Measurements from ENCODE around the gene HSPA4.

Gene HSPA4

DNA sequence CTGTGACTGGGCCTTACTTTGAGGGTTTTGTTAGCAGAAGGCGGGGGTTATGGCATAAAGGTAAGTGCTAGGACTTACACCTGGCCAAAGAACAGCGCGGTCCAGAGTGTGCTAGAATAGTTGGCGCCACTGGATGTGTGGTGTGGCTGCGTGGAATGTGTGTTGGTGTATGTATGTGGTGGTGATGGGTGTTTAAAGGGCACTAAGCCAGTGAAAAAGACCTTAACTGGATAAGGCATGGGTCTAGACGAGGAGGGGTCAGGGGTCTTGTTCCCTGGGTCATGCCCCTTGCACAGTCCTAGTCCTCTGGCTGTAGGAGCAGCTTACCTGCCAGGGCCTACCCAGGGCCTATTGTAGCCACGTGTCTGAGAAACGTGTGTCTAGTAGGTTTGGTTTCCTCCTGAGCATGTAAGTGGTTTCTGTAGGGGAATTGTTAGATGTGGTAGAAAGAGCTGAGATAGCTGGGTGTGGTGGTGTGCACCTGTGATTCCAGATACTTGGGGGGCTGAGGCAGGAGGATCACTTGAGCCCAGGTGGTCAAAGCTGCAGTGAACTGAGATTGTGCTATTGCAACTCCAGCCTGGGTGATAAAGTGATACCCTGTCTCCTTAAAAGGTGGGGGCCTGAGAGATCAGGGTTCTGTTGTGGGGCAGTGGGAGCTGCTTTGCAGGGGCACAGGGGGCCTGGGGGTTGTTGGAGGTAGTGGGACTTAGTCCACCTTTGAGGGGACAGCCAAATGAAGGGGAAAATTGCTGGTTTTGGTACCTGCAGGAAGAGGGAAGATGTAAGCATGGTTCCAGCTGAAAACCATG lies 55.2 kb downstream of the HSPA4 start:
- DNase-seq, result peak; percentile 18

DNA sequence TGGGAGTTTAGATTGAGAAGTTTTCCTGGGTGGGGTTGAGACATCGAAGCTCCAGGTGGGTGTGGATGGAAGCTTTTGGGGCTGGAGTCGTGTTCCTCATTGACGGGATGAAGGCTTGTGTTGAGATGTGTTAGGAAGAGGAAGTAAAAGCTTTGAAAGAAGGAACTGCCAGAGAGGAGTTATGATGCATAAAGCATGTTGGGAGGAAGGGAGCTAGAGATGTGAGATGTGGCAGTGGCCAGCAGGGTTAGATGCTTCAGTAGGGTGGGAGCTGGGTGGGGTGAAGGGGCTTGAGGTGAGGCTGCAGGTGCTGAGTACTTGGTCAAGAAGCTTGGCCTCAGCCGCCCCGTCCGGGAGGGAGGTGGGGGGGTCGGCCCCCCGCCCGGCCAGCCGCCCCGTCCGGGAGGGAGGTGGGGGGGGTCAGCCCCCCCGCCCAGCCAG lies 56.7 kb downstream of the HSPA4 start:
- peak; percentile 18 for DNase-seq

DNA sequence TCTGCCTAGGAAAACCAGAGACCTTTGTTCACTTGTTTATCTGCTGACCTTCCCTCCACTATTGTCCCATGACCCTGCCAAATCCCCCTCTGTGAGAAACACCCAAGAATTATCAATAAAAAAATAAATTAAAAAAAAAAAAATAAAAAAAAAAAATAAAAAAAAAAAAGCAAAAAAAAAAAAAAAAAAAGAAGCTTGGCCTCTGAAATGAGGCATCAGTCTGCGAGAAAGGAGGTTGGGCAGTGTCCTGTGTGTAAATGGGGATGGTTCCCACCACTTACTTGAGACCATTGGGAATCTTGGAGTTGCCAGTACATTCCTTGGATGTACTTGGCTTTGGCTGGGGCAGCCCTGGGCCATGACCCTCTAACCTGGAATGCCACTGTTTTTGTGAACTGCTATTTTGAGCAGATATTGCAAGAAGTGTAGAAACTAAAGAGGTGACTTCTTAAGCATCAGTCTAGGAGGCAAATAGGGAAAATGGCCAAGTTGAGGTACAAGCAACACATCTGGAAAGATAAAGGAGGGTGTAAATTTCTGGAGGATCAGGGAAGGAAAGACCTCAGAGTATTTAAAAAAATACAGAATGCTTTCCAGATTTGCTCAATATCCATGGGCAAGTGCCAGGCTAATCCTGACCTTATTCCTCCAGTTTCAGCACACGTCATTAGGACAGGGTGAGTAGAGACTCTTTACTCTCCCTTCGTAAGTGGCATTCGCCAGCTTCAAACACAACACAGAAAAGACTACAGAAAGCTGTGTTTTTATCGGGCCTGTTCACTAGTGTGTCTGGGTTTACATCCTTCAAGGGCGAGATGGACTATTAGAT lies 58.1 kb downstream of the HSPA4 start:
- DNase-seq, result no peak

DNA sequence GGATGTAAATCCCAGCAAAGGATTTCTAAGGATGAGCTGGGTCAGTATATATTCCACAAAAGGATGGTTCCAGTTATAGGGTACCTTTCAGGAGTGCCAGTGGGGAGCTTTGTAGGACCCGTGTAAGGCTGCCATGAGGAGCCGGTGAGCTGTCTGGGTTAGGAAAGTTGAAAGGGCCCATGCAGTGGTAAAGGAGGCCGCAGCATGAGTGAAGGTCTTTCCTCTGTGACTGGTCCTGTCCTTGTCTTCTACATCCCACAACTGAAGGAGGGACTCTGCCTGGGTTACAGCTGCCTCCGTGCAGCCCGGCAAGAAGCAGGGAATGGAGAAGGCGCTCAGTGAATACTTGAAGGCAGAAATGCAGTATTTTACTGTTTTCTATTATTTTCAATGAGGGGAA lies 58.9 kb downstream of the HSPA4 start:
- no peak for DNase-seq

DNA sequence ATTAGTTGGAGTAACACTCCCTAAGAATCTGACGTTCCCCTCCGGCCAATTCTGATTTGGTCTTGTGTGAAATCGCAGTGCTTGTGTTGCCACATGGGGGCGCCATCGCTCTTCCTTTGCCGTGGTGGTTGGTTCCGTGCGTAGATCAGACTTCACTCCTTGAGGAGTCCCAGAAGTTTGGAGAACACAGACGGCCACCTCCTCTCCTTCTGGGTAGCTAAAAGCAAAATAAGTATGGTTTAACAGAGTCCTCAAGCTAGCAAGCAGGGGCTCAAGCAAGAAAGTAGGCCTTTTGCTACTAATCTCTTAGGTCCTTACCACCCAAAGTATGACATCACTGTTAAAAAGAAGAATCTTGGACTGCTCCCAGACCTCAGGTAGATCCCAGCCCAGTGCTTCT lies 59.5 kb downstream of the HSPA4 start:
- peak; percentile 83 for DNase-seq

DNA sequence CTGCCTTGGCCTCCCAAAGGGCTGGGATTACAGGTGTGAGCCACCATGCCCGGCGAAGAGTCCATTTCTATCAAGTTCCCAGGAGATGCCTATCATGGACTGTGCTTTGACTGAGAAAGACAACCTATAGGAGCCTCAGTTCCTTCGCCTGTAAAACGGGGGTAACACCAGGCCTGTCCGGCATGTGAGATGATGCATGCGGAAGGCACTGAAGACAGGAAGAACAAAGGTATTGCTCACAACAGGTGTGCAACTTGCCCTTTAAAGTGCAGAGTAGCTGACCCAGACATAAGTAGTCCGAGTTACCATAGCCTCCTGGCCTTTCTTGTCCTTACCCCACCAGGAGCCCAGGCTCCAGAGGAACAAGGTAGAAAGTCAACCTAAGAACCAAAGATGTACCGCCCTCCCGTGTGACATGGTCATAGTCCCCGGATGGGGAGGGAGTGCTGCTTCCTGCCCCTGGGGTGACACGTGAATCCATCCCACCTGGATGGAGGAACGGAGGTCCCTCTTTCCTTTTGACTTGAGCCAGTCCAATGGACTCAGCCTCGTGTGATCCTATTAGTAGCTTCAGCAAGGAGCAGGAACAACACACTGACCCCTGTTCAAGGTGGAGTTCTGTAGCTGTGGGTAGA lies 60.3 kb downstream of the HSPA4 start:
- no peak for DNase-seq

DNA sequence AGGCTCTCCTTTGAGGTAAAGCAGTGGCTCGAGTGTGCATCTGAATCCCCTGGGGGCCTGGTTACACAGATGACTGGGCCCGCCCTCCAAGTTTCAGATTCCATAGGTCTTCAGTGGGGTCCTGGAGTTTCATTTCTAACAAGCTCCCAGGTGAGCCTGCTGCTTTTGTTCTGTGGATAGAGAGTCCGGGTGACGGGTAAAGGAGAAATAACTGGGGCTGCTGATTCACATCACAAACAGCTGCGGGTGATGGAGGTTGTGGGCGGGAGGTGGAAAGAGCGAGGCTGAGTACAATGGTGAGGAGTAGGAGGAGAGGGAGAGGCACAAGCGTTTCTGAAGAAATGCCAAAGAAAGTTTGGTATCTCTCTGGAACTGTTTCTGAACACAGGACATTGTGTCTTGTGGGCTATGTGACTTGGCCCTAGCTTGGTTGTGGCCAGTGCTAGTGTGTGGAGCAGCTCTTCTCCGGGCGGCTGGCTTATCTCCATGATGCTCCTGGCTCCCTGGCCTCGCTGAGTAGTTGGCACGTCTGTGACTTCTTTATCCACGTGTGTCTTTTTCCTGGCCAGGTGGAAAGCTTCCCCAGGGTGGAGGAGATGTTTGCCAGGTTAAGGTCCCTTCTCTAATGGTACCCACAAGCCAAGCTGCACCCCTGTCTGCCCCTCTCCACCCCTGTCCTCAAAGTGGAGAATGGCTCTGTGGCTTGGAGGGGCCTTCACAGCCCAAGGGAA lies 61.7 kb downstream of the HSPA4 start:
- DNase-seq, result no peak

DNA sequence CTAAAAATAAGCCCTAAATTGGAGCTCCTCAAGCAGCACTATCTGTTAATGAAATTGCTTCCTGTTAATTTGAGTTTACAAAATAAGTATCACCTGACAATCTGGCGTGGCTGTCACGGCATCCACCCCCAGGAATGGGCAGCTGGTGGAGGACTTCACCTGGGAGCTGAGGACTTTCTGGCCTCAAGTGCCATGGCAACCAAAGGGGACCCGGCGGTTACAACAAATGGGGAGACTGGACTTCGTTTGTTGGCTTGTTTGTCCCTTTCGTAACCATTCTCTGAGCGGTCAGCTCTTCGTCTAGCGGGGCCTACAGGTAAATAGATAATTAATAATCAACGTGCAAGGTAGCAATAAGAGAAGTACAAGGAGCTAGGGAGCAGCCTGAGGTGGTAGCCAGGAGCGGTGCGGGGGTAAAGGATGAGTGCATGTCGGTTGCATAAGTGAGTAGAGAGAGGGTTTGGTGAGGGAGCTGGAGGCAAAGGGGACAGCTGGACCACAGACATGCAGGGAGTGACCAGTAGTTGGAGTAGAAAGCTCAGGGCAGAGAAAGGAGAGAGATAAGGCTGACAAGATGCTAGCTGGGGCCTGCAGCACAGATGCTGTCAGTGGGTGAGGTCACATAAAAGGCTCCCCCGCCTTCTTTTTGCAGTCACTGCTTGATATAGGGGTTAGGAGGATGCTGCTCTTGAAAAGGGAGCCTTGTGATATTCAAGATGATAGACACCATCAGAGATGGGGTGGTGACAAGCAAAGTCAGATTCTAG lies 62.5 kb downstream of the HSPA4 start:
- DNase-seq, result no peak

DNA sequence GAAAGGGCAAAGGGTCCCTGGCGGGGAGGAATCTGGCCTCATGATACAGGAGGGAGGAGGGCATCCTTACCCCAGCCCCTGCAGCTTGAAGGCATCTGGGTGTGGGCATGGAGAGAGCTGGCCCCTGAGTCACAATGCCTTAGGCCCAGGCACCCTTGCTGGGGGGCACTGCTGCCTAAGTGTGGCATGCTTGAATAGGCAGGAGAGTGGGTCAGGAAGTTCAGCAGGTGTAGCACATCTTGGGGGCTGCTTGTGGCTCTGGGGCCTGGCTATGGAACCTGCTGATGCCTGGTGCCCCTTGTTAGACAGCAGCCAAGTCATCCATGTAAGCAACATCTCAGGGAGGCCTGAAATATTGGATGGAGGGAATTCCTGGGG lies 63.1 kb downstream of the HSPA4 start:
- DNase-seq, result no peak

DNA sequence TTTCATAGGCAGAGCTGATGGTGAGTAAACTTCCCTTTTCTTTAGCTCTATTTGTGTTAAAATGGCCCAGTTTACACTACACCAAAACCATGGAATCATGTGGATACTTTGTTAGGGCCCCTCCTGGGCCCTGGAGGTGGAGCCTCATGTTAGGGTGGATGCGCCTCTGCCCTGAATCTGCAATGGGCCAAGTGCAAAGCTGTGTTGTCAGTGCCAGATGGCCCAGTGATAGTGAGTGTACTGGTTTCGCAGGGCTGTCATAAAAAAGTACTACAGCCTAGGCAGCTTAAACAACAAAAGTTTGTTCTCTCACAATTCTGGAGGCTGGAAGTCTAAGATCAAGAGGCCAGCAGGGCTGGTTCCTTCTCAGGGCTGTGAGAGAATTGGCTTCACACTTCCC lies 64.8 kb downstream of the HSPA4 start:
- no peak for DNase-seq

DNA sequence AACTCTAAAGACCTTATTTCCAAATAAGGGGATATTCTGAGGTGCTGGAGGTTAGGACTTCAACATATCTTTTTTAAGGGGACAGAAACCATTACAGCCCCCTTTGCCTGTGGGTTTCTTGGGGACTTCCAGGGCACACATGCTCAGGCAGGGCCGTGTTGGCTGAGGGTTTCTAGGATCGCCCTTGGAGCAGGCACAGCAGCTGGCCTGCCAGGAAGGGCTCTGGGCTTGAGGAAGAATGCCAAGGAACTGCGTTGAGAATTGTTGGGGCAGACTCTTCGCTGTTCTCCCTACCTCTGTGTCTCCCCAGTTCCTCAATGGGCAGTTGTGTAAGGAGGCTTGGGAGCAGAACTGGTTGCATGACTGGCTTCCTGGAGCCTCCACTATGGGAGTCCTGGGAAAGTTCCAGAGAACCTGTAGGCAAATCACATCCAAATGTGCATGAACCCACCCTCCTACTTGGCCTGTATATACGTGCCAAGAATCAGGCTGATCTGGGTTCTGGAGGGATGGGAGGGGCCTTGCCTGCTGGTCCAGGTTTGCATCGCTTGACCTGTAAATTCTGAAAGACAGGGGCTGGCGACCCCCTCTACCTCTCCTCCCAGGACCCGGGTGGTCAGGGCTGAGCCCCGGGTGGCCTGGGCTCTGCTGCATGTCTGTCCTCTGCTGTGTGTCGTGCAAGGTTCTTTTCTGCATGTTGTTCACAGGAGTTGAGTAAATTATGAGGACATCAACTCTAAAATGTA lies 65.5 kb downstream of the HSPA4 start:
- no peak for DNase-seq

DNA sequence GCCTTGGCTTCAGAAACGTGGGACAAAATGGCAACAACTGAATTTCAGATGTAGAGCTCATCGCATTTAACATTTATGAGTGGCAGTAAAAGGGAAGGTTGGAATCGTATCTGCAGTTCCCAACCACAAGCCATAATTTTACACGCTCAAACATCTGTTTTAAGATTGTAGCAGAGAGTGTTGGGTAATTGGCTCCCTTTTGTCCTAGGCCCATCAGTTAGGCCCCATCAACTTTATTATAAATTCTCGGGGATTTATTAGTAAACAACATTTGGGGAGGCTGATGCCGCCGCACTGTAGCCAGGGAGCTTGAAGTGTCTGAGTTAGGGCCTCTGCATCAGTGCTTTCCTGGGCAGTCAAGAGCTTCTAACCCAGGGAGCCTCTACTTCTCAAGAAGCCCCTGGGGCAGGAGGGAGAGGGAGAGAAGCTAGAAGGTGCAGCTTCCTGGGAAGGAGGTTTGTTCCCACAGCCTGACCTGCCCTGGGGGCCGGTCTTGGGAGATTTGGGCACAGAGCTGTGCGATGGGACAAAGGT lies 66.2 kb downstream of the HSPA4 start:
- no peak for DNase-seq

DNA sequence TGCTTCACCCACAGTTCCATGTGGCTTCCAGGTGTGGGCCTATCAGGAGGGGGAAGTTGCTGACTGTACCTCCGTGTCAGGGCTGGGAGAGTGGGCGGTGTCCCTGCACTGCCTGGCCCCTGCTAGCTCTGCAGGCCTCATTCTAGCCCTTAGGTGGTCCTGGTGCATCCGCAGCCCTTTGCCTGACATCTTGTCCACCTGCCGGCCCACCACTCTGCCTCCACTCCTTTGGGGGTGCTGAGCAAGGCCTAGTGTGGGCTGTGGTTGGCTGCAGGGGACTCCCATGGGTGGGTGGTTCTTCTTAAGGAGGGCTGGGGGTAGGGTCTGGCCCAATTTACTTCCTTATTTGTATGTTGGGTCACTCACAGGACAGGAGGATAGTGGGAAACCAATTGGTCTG lies 66.9 kb downstream of the HSPA4 start:
- DNase-seq, result no peak

DNA sequence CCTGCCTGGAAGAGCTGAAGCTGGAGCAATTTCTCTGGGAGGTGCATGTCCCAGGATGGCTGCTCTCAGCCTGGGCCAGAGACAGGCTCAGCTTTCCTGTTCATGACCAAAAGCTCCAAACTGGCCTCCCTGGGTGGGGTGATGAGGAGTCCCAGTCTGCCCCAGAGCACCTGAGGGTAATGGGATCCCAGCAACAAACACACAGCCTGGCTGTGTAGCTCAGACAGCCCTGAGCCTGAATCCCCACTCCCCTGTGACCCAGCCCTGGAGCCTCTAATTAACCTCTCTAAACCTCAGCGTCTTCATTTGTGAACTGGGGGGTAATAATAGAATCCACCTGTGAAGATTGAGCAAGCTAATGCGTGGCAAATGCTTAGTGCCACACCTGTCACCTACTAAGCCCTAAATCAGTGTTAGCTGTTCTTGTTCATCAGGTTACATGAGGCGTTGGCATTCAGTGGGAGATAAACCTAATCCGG lies 67.5 kb downstream of the HSPA4 start:
- DNase-seq, result no peak

DNA sequence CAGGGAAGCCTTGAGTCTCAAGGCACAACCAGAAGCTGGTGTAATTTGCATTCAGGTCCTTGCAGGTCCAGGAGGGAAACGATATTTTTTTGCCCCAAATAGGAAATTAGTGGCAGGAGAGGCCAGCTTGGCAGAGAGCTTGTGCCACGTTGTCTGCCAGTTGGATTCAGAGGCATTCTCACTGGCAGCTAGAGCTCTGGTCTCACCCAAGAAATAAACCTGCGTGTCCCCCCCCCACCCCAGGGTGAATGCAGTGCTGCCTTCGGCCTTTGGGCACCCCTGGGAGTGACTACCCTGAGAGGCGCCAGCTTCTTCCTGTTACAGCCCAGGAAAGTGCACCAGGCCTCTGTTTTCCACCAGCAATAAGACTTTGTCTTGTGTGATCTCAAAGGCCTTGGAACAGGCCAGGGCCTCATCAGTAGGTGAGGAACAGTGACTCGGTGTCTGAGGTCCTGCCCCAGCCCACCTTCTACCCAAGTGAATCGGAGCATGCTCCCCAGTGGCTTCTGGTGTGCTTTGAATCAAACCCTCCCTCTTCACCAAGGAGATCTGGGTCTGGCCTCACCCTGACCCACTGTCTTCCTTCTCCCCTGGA lies 68.4 kb downstream of the HSPA4 start:
- DNase-seq, result no peak

DNA sequence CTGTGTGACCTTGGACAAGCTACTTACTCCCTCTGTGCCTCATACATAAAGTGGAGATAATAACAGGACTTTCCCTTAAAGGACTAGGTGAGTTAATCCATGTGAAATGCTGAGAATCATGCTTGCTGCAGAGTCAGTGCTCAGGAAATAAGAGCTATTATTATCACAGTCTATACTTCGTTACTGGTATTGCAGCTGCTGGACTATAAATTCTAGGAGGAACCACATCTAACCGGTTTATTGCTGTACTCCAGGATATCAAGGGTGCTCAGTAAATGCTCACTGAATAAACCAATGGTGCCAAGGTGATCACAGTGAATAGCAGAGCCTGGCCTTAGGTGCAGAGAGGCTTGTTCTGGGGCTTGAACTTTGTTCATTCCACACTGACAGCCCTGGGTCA lies 69.3 kb downstream of the HSPA4 start:
- no peak for DNase-seq

DNA sequence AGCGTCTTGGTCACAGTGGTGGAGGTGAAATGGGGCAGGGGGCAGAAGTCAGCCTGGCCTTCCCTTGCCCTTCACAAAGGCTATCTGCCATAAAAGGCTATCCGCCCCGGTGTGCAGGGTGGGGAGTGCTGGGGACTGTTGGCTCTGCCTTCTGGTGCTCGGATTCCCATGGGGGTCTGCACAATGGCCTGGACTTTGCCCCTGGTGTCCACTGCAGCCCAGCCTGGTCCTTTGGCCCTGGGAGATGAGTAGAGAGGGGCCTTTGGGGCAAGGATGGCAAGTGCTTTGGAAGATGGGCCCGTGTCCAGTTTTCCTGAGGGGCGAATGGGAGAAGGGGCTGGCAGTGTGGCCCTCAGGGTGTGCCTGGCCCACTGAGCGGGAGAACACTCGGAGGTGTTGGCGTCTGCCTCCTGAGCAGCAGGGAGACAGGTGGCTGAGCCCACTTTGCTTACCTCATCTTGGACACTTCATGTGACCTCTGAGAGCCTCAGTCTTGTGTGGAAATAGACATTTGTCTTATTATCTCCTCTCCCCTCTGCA lies 69.9 kb downstream of the HSPA4 start:
- no peak for DNase-seq

DNA sequence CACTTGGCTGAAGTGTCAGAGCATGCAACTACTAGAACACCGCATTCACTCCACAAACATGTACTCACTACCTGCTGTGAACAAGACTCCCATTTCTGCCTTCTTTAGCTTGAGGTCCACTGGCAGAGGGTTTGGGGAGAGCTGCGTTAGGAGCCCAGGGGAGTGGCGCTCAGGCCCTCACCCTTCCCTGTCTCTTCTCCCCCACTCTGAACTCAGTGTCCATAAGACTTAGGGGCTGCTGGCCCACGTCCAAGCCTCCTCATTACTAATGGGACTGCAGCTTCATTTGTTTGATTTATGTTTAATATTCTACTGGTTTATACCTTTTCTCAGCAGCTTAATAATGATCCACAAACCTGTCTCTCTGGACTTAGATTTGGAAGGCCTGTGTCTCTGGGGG lies 70.9 kb downstream of the HSPA4 start:
- no peak for DNase-seq

DNA sequence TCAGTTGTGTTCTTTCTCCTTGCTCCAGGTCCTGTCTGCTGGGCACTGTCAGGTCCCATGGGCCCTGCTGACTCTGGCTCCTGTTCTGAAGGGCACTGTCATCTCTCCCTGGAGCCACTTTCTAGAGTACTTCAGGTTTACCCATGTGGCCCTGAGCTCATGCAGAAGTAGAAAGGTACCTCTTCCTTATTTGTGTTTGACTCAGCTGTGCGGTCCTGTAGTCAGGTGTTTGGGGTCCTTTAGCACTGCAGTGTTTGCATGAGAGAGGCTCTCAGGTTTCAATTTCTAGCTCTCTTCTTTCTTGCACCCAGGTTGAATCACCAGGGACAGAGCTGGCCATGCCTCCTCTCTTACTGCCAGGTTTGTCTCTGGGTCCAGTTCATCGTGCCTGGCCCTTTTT lies 71.5 kb downstream of the HSPA4 start:
- no peak for DNase-seq

DNA sequence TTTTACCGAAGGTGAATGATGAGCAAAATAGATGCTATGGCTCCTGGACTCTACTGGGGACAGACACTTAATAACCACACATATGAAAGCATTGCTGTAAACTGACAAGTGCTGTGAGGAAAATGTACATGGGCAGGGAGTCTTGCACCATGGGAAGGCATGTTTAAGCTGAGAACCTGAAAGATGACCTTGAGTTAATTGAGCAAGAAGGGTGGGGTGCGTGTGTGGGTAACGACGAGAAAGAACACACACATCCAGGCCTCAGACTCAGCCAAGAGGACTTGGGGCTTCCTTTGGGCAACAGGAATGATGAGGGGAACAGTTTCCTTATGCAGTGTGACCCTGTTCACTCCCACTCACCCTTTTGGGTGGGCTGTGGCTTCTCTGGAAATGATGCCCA lies 73.1 kb downstream of the HSPA4 start:
- no peak for DNase-seq
